ENCODE results near the gene CTAGE1. TPM values are rescaled to one million over a fixed set of nuclear protein-coding genes. Genes with fewer than 3 reads are reported as not detected.

Gene CTAGE1
- total and polyA plus RNA-seq, 10 of the 15 experiments (the other 5 are each of a cell fraction or from before 2014, with no cell fraction given) = 0.01 TPM; not detected in 9

- TF ChIP-seq WRNIP1 (IDR thresholded peaks at IDR 0.05; ENCODE audit: borderline replicate concordance, low read depth, low read length) (no peak), ZNF622 (IDR thresholded peaks at IDR 0.05) (no peak)
- TF ChIP-seq, protein P1, sequence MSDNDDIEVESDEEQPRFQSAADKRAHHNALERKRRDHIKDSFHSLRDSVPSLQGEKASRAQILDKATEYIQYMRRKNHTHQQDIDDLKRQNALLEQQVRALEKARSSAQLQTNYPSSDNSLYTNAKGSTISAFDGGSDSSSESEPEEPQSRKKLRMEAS (IDR thresholded peaks at IDR 0.05; ENCODE audit: low read depth, low read length) = no peak
Observed at GRCh38 chr18:22423878-22424564, 6.3 kb upstream of the CTAGE1 start (continued).

DNA sequence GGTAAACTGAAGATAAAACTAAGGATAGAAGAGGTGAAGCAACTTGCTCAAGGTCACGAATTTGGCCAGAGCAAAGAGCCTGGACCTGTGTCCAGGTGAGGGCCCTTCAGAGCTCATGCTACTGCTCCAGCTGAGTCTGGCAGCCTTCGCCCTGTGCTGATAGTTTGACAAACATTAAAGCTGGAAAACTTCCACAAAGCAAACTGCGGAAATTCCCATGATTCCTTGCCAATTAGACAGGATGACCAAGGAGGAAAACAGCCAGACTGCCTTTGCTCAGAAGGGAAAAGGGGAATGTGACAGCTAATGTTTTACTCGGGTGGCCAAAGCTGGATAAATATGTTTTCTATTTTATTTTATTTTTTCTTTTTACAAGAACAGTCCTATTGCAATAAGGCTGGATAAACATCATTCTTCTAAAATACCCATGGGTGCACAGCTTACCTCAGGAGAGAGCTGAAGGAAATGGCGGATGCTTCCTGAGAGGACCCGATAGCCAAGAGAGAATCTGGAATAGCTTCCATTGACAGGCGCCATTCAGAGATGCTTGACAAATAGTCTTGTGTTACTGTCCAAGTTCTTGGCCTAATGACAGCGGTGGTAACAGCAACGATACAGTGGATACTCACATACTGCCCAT is 5.3 kb upstream of the CTAGE1 start:
- WGBS (ENCODE audit: insufficient coverage, insufficient replicate concordance, low lambda C conversion rate, missing lambda C conversion rate) = 31% methylated on average over 9 of the region's 9 CpGs
- ChIA-PET CTCF (no interaction called here), RAD21 (ENCODE audit: unreplicated experiment) (no interaction called here), POLR2A (no interaction called here), SMC1A (ENCODE audit: uncharacterized antibody, unreplicated experiment) (interaction anchor here (1.0 kb wide), 1 partner anchor 17 kb away, joined by 3 read pairs; no protein-coding TSS in a partner anchor)
- H3K4me1 ChIP-seq (ENCODE audit: control insufficient read depth, insufficient read depth, low read length) = no peaks in the 10 kb centered on the region
- H3K27me3 ChIP-seq (replicated peaks in 1 of 2; ENCODE audit: control insufficient read depth in 2 of 2, insufficient read depth in 2 of 2, low read length in 1 of 2) = no peaks in the 10 kb centered on the region; a peak in 1 of 4 replicates
- no peak overlapping the region for H3K4me3 ChIP-seq
- FAIRE-seq (no peak), DNase-seq (ENCODE audit: low read depth, low spot score) (no peak), ATAC-seq (no peak)
- no peaks in the 10 kb centered on the region for H3K79me2 ChIP-seq (ENCODE audit: control insufficient read depth, insufficient read depth, low read length)
- no peaks in the 10 kb centered on the region for H4K20me1 ChIP-seq (ENCODE audit: control insufficient read depth, insufficient read depth)
- H3K9ac ChIP-seq (ENCODE audit: control insufficient read depth, insufficient read depth, low read length) = no peak overlapping the region
- H2AFZ ChIP-seq (ENCODE audit: control insufficient read depth, low read depth, low read length) = no peak overlapping the region
- H3K9me3 ChIP-seq (replicated peaks; ENCODE audit: control insufficient read depth, insufficient read depth, low read length) = no peaks in the 10 kb centered on the region; the same call in 2 of the 3 replicates
- H3K36me3 ChIP-seq (ENCODE audit: control insufficient read depth in 2 of 2, insufficient read depth in 2 of 2, low read length in 1 of 2) = no peaks in the 10 kb centered on the region
- BruUV-seq (replicated peaks) = no TSS peak
- no peak overlapping the region for H3K27ac ChIP-seq (ENCODE audit: control insufficient read depth, insufficient read depth)
- in situ Hi-C loops (cut with MboI) (no loop called here), intact Hi-C loops (cut with micrococcal nuclease; ENCODE audit: unreplicated experiment) (no loop called here)
- no peak overlapping the region for H3K4me2 ChIP-seq (ENCODE audit: control insufficient read depth, insufficient read depth)
- TF ChIP-seq SMAD1 (IDR thresholded peaks at IDR 0.05; ENCODE audit: low read depth, partially characterized antibody) (no peak), POLR2AphosphoS2 (IDR thresholded peaks at IDR 0.05; ENCODE audit: low read depth, low read length) (no peak), SRF (IDR thresholded peaks at IDR 0.05; ENCODE audit: low read depth in 2 of 2, low read length in 2 of 2) (no peak), POLR2A (IDR thresholded peaks at IDR 0.05; ENCODE audit: low read depth, low read length) (no peak), CBX5 (IDR thresholded peaks at IDR 0.05; ENCODE audit: low read depth) (no peak), ZBTB40 (IDR thresholded peaks at IDR 0.05; ENCODE audit: borderline replicate concordance) (no peak), CHD4 (IDR thresholded peaks at IDR 0.05) (no peak), NR2F1 (conservative IDR thresholded peaks at IDR 0.05) (no peak), RAD51 (IDR thresholded peaks at IDR 0.05) (no peak), TCF3 (IDR thresholded peaks at IDR 0.05; ENCODE audit: borderline replicate concordance, insufficient read depth, low read depth, low read length) (no peak), TAF1 (IDR thresholded peaks at IDR 0.05; ENCODE audit: borderline replicate concordance, low read depth, low read length) (no peak)
- TF ChIP-seq, protein P2, sequence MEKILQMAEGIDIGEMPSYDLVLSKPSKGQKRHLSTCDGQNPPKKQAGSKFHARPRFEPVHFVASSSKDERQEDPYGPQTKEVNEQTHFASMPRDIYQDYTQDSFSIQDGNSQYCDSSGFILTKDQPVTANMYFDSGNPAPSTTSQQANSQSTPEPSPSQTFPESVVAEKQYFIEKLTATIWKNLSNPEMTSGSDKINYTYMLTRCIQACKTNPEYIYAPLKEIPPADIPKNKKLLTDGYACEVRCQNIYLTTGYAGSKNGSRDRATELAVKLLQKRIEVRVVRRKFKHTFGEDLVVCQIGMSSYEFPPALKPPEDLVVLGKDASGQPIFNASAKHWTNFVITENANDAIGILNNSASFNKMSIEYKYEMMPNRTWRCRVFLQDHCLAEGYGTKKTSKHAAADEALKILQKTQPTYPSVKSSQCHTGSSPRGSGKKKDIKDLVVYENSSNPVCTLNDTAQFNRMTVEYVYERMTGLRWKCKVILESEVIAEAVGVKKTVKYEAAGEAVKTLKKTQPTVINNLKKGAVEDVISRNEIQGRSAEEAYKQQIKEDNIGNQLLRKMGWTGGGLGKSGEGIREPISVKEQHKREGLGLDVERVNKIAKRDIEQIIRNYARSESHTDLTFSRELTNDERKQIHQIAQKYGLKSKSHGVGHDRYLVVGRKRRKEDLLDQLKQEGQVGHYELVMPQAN (conservative IDR thresholded peaks at IDR 0.05) = no peak

Data from GM12878 (cell line).